ENCODE data around the gene DUS4L.

DNA sequence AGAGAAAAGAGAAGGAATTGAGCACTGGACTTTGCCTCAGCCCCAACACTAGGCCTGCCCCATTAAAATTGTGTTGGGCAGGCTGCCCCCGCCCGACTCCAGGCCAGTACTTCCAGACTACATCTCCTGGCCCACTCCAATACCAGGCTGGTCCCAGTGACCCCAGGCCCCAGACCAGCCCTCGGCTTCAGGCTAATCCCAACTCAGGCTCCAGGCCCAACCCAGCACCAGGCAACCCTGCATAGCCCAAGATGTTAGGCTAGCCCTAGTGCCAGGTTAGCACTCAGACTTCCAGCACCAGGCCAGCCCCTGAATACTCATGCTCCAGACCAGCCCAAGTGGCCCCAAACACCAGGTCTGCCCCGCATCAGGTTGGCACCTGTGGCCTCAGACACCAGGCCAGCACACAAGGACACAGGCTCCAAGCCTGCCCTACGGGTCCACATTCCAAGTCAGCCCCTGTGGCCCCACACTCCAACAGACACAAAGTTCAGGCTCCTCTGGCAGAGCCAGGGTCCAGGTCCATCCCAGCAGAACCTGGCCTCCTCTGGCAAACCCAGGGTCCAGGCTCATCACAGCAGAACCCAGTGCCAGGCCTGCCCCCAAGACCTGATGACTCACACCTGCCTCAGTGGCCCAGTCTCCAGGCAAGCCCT is 20.3 kb upstream of the DUS4L start:
- TF ChIP-seq, protein P1, sequence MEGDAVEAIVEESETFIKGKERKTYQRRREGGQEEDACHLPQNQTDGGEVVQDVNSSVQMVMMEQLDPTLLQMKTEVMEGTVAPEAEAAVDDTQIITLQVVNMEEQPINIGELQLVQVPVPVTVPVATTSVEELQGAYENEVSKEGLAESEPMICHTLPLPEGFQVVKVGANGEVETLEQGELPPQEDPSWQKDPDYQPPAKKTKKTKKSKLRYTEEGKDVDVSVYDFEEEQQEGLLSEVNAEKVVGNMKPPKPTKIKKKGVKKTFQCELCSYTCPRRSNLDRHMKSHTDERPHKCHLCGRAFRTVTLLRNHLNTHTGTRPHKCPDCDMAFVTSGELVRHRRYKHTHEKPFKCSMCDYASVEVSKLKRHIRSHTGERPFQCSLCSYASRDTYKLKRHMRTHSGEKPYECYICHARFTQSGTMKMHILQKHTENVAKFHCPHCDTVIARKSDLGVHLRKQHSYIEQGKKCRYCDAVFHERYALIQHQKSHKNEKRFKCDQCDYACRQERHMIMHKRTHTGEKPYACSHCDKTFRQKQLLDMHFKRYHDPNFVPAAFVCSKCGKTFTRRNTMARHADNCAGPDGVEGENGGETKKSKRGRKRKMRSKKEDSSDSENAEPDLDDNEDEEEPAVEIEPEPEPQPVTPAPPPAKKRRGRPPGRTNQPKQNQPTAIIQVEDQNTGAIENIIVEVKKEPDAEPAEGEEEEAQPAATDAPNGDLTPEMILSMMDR (IDR thresholded peaks at IDR 0.05): no peak
- TF ChIP-seq POLR2A (IDR thresholded peaks at IDR 0.05): no peak

Data from adrenal gland (tissue), 5 donors.